Activated CD4-positive, CD25-positive, alpha-beta regulatory T cell treated with anti-CD3 and anti-CD28 coated beads, Interleukin-2, amount 50 U/mL, for 72 hours (primary cell): ENCODE measurements around the gene EIPR1.
"Not testable (repeated sequence)": the region's sequence is repeated elsewhere in the genome, so short reads cannot be mapped to it uniquely, and the experiment has no call there.

Source experiments
- DNase-seq: peaks from one replicate; pipeline ENCODE4 v3.0.0; 2021

The EIPR1 gene

DNA sequence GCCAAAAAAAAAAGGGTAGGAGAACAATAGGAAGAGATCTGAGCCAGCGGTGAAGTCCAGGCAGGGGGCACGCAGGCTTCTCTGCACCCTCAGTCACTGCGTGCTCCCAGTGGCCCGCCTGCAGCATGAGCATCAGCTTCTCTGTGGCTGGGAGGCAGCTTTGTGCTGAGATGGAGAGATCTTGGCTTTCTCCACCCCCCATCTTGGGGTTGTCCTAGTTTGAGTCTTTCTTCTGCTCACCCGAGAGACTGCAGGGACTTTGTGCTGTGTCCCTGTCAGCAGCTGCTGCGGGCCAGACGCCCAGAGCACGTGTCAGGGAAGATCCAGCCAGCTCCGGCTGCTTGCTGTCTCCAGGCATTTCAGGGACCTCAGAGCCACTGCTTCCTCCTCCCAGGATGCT lies 22.2 kb upstream of the EIPR1 start:
- no peak for DNase-seq

DNA sequence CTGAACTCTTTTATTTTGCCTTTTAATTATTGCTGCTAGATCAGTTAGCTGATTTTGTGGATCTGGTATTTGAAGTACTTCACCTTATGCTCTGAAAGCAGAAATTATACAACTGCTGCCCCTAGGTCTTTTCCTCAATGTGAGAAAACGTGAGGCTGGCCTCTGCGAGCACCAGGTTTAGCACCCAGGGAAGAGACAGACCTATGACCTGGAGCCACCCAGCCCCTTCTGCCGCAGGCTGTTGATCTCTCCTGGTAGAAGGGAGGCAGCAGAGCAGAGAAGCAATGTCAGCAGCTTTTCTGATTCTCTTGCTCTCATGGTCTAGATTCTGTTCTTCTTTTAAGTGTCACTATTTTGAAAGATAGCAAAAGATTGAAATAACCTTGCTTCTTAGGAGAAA lies 21.8 kb upstream of the EIPR1 start:
- DNase-seq = no peak

DNA sequence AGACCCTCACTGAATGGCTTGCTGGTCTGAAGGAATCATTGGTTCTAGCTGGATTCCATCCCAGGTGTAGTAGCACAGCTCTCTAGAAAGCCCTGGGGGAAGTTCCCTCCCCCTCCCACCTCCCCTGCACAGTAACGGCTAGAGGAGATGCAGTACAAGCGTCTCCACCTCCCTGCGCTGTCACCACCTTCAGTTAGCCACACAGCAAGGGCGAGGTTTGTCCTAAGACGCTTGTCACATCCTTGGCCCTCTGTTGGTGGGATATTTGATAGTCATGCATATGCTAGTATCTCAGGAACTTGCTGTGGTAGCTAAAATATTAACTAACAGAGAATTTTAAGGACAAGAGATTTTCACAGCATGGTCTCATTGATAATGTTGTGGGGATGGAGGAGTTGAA lies 21.2 kb upstream of the EIPR1 start:
- no peak for DNase-seq

DNA sequence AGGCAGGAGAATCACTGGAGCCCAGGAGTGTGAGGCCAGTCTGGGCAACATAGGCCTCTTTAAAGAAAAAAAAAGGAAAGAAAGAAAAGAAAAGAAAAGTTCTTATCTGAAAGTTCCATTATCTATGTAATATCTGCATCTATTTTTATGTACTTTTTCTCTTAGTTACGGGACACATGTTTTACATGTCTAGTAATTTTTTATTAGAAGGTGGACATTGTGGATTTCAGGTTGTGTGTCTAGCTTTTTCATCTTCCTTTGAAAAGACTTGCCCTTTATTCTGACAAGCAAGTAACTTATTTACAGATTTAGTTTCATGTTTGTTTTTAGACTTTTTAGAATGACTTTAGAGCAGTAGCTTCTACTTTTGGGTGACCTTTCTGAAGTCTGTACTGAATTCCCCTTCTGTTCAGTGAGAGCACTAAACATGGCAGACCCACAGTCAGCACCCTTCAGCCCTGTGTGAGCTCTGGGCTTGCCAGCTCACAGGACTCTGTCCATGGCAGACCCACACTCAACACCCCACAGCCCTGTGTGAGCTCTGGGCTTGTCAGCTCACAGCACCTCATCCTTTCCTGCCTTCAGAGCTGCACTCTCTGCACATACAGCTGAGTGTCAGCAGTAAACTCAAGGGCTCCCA lies 19.4 kb upstream of the EIPR1 start:
- DNase-seq = no peak

DNA sequence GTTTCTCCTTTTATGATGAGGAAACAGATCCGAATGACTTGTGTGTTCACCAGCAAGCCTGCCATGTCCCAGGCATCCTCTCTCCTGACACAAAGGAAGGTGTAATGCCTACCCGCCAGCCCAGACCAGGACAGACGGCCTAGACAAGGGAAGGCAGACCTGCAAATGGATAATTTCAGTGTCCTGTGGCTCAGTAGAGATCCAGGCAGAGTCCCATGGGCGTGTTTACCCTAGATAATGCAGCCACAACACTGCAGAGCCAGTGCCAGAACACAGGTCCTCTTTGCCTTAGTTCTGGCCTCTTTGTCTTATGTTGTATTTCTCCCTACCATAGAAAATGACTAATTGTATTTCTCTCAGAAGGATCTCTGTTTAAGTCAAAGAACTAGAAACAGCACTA lies 14.6 kb upstream of the EIPR1 start:
- no peak for DNase-seq

DNA sequence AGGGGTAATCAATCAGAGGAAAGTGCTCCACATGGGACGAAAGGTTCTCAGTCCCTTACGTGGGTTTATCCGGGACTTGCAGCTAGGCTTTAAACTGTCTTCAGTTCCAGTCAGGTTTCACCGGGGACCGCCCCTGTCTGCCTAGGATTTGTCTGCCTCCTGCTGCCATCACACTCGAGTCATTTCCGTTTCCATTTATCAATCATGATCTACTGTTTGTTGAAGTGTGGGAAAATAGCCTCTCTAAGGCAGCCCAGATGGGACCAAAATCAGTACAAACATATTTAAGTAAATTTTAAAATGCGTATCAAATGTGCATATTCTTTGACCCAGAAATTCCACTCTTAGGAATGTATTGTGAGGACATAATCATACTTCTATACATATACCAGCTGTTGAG lies 12.4 kb upstream of the EIPR1 start:
- DNase-seq = no peak

DNA sequence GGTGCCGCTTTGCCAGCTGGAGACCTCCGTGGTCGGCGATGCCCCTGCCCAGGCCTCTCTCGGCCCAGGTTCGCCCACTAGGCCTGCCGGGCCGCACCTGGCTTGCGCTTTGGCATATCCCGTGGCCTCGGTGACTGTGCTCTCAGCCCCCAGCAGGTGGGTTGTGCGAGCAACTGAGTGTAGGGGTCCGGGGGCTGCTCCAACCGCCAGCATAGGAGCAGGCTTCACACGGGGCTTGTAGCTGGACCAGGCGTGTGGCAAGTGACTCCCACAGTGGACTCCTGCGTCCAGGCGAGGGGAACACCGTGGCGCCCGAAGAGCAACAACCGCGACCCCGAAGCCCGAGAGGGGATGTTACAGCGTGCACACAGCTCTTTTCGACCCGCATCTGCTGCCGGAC lies 11.6 kb upstream of the EIPR1 start:
- DNase-seq = no peak

DNA sequence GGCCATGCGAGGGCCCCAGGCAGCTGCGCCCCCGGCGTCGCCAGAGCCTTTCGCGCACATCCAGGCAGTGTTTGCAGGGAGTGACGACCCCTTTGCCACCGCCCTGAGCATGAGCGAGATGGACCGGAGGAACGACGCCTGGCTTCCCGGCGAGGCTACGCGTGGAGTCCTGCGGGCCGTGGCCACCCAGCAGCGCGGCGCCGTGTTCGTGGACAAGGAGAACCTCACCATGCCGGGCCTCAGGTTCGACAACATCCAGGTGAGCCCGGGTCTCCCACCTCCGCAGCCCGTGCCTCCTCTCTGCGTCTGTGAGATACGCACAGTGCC lies 10.8 kb upstream of the EIPR1 start:
- no peak for DNase-seq

DNA sequence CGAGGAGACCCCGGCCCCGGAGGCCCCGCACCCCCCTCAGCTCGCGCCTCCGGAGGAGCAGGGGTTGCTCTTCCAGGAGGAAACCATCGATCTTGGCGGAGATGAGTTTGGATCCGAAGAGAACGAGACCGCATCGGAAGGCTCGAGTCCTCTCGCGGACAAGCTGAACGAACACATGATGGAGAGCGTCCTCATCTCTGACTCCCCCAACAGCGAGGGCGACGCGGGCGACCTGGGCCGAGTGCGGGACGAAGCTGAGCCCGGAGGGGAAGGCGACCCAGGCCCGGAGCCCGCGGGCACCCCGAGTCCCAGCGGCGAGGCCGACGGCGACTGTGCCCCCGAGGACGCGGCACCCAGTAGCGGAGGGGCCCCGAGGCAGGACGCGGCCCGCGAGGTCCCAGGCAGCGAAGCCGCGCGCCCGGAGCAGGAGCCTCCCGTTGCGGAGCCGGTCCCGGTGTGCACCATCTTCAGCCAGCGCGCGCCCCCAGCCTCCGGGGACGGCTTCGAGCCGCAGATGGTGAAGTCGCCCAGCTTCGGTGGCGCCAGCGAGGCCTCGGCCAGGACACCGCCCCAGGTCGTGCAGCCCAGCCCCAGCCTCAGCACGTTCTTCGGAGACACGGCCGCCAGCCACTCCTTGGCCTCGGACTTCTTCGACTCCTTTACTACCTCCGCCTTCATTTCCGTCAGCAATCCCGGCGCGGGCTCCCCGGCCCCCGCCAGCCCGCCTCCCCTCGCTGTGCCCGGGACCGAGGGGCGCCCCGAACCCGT lies 10.2 kb upstream of the EIPR1 start:
- no peak for DNase-seq

DNA sequence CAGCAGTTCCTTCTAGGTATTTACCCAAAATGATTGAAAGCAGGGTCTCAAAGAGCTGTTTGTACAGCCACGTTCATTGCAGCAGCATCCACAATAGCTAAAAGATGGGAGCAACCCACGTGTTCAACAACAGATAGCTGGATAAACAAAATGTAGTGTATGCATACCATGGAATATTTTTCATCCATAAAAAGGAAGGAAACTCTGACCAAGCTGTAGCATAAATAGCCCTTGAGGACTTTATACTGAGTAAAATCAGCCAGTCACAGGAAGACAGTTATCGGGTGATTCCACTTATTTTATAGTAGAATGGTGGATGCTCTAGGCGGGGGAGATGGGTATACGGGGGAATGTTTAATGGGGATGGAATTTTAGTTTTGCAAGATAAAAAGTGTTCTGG lies 9.4 kb upstream of the EIPR1 start:
- no peak for DNase-seq

DNA sequence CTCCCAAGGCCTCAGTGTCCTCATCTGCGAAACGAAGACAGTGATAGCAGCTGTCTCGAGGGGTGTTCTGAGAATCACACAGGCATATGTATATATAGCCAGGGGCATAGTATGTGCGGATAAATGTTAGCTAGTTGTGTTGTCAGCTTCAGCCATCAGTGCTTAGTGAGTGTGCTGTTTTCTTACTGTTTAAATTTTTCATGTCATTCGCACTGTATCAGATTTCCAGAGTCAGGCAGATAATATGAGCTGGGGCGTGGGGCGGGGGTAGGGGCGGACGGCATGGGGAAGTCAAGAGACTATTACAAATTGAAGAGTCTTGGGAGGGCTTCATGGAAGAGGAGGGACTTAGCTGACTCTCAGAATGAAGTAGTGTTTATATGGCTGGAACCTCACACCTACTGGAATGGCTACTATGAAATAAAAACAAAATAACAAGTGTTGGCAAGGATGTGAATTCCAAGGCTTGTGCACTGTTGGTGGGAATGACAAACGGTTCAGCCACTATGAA lies 8.9 kb upstream of the EIPR1 start:
- no peak for DNase-seq

DNA sequence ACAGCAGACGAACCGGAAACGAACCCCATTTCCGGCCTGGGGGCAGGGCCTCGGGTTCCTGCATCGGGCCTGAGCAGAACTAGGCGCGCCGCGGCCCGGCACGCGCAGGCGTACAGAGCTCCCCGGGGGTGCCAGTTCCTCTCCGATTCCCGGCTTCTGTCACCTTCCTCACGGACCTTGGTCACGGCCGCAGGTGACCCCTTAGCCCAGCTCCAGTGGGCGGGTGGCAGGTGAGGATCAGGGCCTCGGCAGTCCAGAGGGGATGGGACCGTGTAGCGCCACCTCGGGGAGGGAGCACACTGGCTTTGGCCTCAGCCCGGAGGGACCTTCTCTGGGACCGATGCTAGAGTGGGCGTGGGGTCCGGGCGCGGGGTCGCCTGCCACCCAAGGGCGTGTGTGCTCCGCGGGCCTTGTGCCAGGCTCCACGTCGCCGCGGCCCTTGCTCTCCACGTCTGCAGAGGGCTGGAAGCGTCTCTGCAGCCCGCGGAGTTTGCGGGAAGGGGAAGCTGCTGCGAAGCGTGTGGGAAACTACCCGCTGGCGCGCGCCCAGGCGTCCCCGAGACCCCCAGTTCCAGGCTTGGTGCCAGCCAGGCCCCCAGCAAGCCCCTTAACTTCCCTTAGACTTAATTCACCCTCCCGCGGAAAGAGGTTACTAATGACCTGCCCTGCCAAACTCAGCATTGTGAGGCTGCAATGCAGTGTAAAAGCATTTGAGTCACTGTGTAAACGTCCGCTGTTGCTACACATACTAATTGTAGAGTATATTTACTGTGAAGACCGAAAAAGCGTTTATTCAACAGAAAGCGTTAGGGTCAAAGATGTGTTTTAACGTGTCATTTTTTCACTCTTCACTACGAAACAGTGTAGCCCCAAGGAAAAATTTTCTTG lies 2.3 kb upstream of the EIPR1 start, which contains the start of gene TRAPPC12:
Gene TRAPPC12 (plus strand): TSS at position 48 of the 888 bp plus-strand sequence. CDS start 7,930 bp downstream, outside the sequence.
- peak; percentile 92 for DNase-seq

DNA sequence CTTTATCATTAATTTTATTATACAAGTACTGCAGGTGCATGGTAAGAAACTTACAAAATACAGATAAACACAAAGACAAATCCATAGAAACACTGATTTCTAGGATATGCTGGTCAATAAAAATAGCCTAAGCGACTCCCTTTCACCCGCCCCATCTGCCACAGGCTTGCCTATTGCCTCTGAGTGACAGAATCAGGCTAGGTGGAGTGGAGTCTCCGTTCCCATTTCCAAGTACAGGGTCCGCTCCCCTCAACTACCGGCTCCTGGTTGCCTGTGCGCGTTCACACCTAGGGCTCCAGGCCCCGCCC lies 1.7 kb upstream of the EIPR1 start:
- DNase-seq = no peak

DNA sequence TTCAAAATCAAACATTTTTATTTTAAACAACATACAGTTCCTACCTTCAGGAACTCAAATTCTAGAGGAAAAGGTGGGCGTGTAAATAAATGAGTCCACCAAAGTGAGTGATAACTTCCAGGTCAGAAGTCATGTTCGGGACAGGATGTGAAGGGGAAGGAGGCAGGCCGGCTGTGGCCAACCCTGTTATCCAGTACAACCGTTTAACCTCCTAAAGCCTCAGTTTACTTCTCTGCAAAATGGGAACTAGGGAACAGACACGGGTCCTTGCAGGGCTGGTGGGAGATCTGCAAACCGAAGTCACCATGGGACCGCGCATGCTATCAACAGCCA lies 373 bp downstream of the EIPR1 start:
- DNase-seq = no peak

DNA sequence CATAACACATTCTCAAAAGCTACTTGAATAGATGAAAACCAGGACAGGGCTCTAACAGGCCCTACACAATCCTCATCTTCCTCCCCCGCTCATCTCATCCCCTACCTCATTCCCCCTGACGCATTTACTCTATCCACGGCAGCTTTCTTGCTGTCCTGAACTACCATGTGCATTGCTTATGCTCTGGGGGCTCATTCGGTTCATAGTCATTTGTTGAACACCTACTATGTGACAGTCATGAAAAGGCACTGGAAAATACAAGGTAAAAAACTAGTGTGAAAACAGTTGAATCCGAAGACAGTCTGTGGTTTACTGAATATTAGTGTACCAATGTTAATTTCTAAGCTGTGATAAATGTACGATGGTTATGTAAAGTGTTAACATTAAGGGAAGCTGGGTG lies 797 bp downstream of the EIPR1 start:
- DNase-seq = no peak

DNA sequence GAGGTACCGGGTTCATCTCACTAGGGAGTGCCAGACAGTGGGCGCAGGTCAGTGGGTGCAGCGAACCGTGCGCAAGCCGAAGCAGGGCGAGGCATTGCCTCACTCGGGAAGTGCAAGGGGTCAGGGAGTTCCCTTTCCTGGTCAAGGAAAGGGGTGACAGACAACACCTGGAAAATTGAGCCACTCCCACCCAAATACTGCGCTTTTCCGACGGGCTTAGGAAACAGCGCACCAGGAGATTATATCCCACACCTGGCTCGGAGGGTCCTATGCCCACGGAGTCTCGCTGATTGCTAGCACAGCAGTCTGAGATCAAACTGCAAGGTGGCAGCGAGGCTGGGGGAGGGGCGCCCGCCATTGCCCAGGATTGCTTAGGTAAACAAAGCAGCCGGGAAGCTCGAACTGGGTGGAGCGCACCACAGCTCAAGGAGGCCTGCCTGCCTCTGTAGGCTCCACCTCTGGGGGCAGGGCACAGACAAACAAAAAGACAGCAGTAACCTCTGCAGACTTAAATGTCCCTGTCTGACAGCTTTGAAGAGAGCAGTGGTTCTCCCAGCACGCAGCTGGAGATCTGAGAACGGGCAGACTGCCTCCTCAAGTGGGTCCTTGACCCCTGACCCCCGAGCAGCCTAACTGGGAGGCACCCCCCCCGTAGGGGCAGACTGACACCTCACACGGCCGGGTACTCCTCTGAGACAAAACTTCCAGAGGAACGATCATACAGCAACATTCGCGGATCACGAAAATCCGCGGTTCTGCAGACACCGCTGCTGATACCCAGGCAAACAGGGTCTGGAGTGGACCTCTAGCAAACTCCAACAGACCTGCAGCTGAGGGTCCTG lies 8.1 kb downstream of the EIPR1 start:
- DNase-seq = not testable (repeated sequence)

DNA sequence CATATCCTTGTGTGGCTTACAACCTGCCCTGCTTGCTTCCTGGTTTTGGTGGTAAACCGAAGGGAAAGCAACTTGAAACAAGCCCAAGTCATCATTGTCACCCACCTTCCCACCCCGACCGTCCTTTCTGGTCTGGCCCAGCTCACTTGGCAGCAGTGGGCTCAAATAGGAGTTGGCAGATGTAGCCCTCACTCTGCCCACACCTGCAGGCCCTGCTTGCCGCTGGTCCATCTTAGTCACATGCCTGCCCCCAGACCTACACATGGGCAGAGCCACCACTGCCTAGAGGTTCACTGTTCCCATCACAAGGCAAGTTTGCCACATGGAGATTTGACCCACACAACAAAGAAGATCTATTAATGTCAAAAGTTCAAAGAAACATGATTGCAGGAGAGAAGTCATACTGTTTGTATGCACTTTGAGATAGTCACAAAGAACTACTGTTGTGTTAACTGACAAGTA lies 9.3 kb downstream of the EIPR1 start:
- DNase-seq = no peak

DNA sequence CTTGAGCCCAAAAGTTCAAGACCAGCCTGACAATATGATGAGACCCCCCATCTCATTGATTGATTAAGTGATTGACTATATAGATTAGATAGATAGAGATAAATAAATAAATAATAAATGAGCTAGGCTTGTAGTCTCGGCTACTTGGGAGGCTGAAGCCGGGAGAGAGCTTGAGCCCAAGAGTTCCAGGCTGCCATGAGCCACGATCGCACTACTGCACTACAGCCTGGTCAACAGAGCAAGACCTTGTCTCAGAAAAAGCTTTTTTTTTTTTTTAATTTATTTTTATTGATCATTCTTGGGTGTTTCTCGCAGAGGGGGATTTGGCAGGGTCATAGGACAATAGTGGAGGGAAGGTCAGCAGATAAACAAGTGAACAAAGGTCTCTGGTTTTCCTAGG lies 12.4 kb downstream of the EIPR1 start:
- no peak for DNase-seq

DNA sequence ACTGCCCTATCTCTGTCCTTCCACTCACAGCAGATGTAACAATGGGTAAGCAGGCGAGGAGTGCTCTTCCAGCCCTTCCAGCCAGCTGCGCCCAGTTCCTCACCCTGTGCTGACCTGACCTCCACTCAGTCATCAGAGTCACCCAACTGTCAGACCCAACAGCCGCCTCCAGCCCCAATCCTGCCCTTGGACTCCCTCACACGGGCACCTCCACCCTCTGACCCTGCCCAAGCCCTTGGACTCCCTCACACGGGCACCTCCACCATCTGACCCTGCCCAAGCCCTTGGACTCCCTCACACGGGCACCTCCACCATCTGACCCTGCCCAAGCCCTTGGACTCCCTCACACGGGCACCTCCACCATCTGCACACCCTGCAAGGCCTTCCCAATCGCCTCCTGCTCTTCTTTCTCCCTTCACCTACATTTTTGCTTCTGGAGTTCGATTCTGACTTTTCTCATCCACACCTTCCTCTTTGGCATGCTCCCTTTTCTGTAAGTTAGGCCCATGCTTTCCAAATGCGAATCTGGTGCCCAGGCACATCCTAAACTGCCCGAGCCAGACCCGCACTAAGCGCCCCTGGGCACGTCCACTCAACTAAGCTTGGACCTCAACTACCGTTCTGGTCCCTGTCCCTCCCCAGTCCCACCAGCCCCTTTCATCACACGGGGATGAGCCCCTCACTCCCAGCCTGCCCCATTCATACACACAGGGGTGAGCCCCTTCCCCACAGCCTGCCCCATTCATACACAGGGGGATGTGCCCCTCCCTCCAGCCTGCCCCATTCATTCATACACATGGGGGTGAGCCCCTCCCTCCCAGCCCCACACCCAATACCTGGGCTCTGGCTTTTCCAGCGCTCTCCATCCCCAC lies 15.9 kb downstream of the EIPR1 start:
- DNase-seq = no peak

DNA sequence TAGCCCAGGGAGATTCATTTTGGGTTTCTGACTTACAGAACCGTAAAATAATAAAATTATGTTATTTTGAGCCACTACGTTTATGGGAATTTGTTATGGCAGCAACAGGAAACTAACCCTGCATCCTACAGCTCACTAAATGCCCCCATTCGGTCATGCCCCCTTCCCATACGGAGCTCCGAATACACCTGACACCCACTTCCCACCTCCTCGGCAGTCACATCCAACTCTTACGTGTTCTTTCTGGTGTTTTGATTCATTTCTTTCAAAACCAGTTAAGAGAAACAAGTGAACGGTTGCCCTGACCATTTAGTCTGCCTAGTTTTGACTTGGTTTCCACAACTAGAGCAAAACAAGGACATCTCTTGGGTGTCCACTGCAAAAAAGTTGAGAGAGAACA lies 19.7 kb downstream of the EIPR1 start:
- DNase-seq = no peak

DNA sequence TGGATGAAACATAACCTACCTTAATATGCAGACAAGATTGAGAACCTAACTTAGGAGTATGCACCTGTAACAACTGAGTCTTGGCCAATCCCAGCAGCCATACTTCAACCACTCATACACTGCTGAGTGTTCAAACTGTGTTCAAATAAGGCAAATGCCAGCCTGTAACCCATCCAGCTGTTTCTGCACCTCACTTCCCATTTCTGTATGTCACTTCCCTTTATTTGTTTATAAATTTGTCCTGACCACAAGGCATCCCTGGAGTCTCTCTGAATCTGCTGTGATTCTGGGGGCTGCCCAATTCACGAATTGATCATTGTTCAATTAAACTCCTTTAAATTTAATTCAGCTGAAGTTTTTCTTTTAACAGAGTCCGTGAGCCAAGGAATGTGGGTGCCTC lies 20.2 kb downstream of the EIPR1 start:
- not testable (repeated sequence) for DNase-seq

DNA sequence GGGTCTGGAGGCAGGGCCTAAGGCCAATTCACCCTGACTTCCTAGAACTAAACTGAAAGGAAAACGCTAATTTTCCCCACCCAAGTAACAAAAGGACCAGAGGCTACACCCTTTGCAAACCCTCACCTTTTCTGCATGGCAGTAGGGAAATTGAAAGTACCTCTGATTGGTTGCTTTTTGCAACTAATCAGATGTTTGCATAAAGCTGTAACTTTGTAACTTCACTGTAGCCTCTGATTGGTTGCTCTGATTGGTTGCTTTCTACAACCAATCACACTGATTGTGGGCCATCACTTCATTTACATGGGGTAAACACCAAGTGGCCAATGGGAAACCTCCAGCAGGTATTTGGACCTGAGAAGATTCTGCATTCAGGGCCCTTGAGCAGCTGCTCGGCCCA lies 20.8 kb downstream of the EIPR1 start:
- DNase-seq = no peak
